HG03520 (cell line): ENCODE measurements around the gene COL26A1.
"Not testable (repeated sequence)": the region's sequence is repeated elsewhere in the genome, so short reads cannot be mapped to it uniquely, and the experiment has no call there.

Source experiments
- ATAC-seq: cut with Tn5 transposase; IDR thresholded peaks from one replicate; pipeline ENCODE4 v1.9.1; 2021; ENCODE audit warnings: mild to moderate bottlenecking, moderate library complexity; ENCODE audit not compliant: unreplicated experiment

The COL26A1 gene

GRCh38 chr7:101547022-101547915, 184.6 kb downstream of the COL26A1 start:
- ATAC-seq = no peak

GRCh38 chr7:101547916-101548661, 185.4 kb downstream of the COL26A1 start:
- ATAC-seq = no peak

GRCh38 chr7:101549734-101550133, 187.1 kb downstream of the COL26A1 start:
- no peak for ATAC-seq

- ATAC-seq = no peak
These were observed 188.2 kb downstream of the COL26A1 start for GRCh38 chr7:101550641-101551541.

- no peak for ATAC-seq
These were observed 190.5 kb downstream of the COL26A1 start for GRCh38 chr7:101553018-101553770.

GRCh38 chr7:101553771-101554445, 191.2 kb downstream of the COL26A1 start:
- no peak for ATAC-seq

- no peak for ATAC-seq
These were observed 192.1 kb downstream of the COL26A1 start for GRCh38 chr7:101554584-101555268.

GRCh38 chr7:101555269-101555920, 192.7 kb downstream of the COL26A1 start:
- no peak for ATAC-seq

GRCh38 chr7:101555921-101556275, 193.2 kb downstream of the COL26A1 start:
- ATAC-seq = no peak

GRCh38 chr7:101556453-101556968, 193.8 kb downstream of the COL26A1 start:
- ATAC-seq = no peak

- ATAC-seq = no peak
These were observed 194.7 kb downstream of the COL26A1 start for GRCh38 chr7:101557421-101557820.

- ATAC-seq = no peak
These were observed 195.5 kb downstream of the COL26A1 start for GRCh38 chr7:101557978-101558741.

GRCh38 chr7:101558742-101559325, 196.2 kb downstream of the COL26A1 start:
- no peak for ATAC-seq

- ATAC-seq = no peak
These were observed 196.9 kb downstream of the COL26A1 start for GRCh38 chr7:101559586-101559985.

- ATAC-seq = not testable (repeated sequence)
These were observed 197.3 kb downstream of the COL26A1 start for GRCh38 chr7:101560021-101560420.

- no peak for ATAC-seq
These were observed 198.2 kb downstream of the COL26A1 start for GRCh38 chr7:101560856-101561255.

GRCh38 chr7:101561293-101561692, 198.6 kb downstream of the COL26A1 start:
- not testable (repeated sequence) for ATAC-seq
